Activated CD8-positive, alpha-beta memory T cell treated with anti-CD3 and anti-CD28 coated beads, Interleukin-2, amount 50 U/mL, for 4 hours (primary cell): ENCODE measurements around the gene SPINK4.

ENCODE experiments used
- DNase-seq: peaks from one replicate; pipeline ENCODE4 v3.0.0-alpha.2; 2020

SPINK4 gene, protein sequence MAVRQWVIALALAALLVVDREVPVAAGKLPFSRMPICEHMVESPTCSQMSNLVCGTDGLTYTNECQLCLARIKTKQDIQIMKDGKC

DNA sequence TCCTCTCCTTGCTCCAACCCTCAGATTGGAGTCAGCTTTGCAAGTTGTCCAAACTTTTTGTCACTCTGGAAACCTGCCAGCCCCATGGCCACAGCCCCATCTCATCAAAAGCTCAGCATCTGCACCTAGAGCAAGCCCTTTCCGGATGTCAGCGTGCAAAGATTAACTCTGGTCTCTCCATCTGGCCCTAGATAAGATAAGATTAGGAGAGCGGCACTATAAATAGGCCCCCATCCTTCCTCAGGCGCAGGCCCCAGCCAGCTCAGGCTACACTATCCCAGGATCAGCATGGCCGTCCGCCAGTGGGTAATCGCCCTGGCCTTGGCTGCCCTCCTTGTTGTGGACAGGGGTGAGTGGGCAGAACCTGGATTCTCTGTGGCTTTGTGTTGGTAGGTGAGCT lies at the start of gene SPINK4:
TSS of gene SPINK4 (plus strand) at position 247 of the 400 bp plus-strand sequence. CDS start at position 289, 42 bp downstream.
- DNase-seq, result no peak

DNA sequence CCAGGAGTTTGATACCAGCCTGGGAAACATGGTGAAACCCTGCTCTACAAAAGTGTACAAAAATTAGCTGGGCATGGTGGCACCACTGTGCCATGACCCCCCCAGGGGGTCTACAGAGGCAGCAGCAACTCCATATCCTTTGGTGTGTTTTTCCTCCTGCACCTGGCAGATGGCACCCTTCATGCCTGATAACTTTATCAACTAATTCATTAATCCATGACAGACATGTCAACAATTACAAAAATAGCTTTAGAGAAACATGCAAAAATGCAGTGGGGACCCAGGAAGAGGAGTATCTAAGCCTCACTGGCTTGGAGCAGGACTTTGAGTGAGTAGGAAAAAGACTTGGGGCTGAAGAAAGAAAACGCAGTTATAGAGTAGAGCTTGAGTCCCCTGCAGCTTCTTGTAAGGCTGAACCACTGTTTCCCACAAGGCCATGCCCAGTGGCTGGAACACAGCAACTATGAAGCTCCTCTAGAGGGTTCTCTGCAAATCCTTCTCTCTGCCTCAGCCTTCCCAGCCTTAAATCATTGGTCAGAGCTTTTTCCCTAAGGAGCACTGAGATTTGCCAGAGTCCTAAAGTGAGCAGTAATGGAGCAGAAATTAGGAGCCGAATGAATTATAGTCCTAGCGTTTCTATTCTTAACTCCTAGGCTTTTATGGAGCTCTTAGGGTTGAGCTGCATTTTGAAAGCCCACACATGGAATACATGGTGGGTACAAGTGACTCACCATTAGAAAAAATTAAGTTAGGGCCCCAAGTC lies 47.3 kb upstream of the SPINK4 start:
- DNase-seq, result no peak

DNA sequence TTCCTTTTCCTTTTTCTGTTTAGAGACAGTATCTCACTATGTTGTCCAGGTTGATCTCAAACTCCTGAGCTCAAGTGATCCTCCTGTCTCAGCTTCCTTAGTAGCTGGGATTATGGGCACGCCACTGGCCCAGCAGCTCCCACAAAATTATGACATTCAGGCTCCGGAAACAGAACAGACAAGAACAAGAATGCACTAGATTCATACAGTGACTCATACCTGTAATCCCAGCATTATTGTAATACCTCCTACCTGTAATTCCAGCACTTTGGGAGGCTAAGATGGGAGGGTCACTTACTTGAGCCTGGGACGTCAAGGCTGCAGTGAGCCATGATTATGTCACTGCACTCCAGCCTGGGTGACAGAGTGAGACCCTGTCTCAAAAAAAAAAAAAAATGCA lies 46.1 kb upstream of the SPINK4 start:
- DNase-seq, result no peak

DNA sequence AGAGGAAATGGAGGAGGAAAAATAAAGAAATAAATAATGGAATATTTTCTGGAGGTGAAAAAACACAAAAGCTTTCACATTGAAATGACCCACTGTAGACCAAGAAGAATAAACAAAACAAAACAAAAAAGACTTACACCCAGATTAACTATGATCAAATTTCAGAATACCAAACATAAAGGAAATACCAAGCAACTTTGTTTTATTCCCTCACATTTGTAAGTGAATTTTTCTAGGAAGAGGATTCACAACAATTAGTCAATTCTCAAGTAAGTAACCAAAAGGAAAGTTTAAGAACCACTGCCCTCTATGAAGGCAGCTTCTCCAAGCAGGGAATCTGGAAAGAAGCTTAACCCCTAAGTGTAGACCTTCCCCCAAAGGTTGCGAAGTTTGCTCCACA lies 43.2 kb upstream of the SPINK4 start:
- no peak for DNase-seq

DNA sequence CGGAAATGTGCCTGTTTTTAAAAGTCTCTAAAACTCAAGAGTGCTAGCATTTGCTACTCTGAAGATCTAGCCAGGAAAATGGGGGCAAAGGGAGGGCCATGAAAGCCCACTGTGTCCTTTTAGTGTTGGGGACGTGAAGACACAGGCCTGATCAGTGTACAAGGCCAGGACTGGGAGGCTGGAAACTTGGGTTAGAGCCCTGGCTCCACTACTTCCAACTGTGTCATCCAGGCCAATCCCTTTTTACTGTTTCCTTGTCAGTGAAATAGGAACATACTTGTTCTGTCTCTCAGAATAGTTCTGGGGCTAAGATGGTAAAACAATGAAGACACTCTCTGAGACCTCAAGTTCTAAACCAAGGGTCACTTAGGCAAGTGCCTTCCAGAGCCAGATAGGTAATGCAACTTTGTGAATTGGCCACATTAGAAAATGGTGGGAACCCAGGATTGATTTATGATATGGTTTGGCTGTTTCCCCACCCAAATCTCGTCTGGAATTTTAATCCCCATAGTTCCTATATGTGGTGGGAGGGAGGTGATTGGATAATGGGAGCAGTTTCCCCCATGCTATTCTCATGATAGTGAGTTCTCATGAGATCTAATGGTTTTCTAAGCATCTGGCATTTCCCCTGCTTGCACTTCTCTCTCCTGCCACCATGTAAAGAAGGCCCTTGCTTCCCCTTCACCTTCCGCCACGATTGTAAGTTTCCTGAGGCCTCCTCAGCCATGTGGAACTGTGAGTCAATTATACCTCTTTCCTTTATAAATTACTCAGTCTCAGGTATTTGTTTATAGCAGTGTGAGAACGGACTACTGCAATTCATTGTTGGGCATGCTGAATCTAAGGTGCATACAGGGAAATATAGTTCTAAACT lies 42.5 kb upstream of the SPINK4 start:
- no peak for DNase-seq

DNA sequence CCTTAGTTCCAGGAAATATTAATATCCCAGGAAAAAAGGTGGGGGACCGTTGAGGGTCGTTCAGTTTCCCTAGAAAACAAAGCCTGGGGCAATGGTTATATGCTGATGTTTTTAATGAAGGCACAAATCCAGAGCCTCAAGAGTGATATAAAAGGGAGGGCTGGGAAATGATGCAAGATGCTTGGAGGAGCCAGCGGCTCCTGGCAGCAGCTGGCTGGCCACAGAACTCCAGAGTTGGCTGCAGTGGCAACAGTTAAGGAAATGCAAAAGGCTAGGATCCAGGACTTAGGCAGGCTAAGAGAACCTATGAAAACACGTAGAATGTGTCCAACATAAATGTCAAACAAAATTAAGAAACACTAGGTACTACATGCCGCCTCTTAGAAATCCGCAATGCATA lies 41.8 kb upstream of the SPINK4 start:
- no peak for DNase-seq

DNA sequence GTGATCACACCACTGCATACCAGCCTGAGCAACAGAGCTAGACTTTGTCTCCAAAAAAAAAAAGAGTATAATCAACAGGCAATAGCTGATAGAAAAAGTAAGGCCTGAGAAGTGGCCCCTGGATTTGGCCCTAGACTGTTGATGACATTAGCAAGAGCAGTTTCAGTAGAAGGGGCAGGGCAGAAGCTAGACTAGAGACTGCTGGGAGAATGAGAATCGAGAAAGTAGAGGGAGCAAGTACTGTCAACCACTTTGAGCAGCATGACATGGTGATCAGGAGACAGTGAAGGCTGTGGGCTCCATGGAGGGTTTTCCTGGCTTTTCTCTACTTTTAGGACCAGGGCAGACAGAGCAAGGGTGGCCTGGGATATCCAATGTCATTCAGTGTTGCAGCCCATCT lies 37.9 kb upstream of the SPINK4 start:
- DNase-seq, result no peak

DNA sequence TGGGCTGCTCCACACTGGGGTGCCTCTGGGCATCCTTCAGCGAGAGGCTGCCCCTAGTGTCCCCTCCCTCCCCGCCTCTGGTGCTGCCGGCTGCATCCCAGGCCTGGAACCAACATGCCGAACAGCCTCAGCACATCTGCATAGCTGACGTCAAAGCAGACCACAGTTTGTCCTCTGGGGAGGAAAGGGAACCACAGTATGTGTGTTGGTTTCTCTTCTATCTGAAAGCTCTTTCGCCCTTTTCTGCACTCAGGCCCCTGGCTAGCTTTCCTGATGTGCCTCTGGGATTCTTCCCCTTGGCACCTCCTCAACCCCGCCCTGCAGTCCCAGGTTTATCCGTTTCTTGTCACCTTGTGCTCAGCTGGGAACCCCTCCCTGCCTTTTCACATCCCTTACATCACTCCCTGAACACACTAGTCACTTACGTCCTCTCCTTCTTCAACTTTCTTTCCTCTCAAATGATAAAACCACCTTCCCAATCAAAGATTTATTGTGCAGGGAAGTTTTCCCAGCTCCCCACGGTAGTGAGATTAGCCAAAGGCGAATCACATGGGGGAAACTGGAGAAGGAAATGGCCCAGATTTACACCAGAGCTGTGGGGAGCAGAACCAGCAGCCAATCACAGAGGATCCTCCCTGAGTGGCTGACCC lies 37.3 kb upstream of the SPINK4 start:
- no peak for DNase-seq

DNA sequence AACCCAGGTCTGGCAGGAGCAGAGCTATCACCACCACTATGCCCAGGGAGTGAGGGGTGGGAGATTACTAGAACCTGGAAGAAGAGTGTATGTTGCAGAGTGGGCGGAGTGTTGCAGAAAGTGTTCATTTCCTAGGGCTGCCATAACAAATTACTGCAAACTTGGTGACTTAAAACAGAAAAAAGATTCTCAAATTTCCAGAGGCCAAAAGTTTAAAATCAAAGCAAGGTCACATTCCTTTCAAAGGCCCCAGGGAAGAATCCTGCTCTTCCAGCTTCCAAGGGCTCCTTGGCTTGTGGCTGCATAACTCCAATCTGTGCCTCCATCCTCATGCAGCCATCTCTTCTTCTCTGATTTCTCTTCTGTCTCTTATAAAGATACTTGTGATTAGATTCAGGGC lies 30.6 kb upstream of the SPINK4 start:
- DNase-seq, result no peak

DNA sequence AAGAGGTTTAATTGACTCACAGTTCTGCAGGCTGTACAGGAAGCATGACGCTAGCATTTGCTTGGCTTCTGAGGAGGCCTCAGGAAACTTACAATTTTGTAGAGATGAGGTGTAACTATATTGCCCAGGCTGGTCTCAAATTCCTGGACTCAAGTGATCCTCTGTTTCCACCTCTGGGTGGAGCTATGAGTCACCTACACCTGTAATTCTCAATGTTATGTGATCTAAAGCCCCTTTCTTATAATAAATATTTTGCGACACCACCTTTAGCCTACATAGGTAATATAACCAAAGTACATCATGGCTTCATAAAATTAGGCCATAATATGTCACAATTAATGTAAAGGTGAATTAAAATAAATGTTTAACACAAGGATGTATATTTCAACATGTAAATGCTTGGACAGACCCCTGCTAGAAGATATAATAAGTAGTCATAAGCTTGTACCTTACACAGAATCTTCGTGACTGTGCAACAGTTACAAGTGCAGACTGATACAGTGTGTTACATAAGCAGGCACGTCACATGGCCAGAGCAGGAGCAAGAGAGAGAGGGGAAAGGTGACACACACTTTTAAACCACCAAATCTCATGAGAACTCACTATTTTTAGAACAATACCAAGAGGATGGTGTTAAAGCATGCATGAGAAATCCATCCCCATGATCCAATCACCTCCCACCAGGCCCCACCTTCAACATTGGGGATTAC lies 29.8 kb upstream of the SPINK4 start:
- DNase-seq, result no peak

DNA sequence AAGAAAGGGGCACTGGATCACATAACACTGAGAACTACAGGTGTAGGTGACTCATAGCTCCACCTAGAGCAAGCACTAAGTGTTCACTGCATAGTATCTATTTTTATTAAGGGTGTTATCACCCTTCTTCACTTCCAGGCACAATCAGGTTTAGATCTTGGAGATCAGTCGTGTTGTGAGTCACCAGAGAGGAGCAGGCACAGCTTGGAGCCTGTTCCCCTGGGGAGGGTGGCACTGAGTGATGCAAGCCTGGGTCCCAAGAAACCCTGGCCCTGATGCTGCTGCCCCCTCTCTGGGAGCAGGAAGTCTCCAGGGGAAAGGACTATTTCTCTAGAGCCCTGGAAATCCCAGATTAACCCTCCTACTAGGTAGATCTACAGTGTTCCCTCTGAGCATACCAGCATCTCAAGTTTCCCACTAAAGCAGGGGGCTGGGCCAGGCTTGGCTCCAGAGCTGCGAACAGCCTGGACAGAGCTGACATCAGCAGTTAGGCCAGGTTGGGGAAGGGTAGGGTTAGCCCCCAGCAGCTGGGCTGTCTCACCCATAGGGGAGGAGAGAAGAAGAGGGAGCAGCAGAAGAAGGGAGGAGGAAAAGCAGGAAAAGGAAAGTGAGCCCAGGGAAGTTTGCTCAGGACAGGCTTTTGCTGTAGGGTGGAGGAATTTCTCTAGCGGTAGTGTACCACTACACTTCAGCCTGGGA lies 28.1 kb upstream of the SPINK4 start:
- no peak for DNase-seq

DNA sequence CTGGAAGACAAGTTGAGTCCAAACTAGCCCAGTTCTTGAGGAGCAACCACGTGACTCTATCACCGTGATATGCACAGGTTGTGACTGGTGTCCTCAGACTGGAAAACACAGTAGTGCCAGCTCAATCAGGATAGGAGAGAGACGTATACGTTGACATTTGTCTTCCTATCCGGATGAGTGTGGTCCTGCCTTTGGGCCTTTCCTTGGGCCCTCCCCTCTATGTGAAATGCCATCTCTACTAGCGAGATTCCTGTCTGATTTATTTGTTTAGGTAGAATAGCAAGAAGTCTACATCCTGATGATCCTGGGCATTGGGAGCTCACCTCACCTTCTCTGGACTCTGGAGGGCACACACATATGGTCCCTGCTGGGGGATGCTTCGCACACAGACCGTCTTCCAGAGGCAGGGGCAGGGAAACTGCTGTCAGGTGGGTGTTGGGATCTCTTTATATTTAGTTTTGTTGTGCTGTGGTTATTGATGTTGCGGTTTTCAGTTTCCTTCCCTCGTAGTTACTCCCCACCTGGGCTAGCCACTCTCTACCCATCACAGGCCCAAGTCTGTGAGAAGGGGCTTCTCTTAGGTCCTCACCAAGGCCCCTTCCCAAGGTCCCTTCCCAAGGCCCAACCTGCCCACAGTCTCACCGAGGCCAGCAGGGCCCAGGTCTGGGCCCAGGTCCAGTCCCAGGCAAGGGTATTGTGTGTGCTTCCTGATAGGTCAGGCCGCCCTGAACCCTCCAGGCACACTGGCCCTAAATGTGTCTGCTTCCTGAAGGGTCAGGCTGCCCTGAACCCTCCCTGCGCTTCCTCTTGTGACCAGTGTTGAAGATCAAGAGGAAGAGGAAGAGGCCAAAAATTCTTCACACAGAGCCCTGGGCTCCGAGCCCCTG lies 19.0 kb upstream of the SPINK4 start:
- no peak for DNase-seq

DNA sequence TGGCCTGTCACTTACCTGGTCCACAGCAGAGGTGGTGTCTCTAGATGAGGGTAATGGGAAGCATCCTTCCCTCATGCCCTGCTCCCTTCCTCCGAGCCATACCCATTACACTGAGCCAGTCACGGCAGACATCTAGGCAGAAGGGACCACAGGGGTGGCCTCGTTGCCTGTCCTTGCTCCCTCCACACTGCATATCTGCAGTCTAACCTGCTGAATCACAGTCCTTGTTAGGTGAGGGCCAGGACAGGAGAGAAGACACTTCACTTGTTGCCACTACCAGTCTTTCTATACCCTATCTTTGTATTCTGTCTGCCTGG lies 18.4 kb upstream of the SPINK4 start:
- no peak for DNase-seq

DNA sequence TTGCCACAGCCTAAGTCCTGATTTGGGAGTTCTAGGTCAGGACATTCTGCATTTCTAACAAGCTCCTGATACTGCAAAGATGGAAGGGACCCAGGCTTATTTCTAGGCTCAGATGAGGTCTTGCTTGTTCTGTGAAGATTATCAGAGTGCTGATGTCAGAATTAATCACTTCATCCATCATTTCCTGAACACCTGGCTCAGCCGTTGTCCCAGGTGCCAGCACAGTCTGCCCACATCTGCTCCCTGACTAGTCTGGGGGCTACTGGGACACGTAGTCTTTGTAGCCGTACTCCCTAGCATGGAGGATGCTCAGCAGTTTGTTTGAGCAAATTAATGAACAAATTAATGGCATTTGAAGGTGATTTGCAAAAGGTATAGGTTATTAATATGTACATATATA lies 17.9 kb upstream of the SPINK4 start:
- no peak for DNase-seq

DNA sequence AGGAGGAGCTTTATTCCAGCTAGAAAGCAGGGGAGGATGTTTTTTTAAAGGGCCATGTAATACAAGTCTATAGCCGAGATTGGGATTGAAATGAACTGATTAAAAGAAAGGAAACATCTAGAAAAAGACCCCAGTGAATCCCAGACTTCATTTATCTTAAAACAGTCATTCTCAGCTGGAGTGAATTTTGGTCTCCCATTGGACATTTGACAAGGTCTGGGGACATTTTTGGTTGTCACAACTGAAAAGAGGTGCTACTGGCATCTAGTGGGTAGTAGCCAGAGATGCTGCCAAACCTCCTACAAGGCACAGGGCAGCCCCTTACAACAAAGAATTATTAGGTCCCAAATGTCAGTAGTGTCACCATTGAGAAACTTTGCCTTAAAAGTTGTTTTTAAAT lies 16.3 kb upstream of the SPINK4 start:
- DNase-seq, result no peak

DNA sequence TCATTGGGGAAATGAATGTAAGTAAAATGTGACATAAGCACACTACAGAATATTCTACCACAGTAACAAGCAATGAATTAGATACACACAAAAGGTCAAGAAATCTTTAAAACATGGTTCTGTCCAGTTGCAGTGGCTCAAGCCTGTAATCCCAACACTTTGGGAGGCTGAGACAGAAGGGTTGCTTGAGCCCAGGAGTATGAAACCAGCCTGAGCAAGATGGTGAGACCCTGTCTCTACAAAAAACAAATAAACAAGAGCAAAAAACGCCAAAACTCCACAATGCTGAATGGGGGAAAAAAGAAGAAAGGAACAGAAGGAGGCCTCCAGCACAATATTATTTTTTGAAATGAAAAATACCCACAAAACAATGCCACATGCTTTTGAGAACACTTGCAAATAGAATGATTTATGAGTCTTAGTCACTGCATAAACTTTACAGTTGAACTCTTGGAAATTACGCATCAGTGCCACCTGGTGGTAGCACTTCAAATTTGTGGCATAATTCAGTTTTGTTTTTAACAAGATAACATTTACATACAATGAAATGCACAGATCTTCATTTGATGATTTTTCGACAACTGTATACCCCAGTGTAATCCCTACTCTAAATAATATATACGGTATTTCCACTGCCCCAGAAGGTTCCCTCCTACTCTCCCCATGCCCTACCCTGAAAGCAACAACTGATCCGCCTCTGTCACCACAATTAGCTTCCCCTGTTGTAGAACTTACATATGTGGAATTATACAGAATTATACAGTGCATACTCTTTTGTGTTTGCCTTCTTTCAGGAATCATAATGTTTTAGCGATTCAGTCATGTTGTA lies 14.4 kb upstream of the SPINK4 start:
- peak; percentile 73 for DNase-seq

DNA sequence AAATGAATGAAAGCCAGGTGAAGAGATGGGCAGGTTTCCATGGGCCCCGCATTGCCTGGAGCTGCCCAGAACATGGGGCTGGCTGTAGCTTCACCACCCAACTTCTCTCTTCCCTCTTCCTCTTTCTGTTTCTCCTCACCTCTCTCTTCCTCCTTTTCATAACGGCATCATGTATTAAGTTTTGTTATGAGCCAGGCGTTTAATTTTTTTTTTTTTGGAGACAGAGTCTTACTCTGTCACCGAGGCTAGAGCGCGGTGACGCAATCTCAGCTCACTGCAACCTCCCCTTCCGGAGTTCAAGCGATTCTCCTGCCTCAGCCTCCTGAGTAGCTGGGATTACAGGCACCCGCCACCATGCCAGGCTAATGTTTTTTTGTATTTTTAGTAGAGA lies 13.0 kb upstream of the SPINK4 start:
- no peak for DNase-seq

DNA sequence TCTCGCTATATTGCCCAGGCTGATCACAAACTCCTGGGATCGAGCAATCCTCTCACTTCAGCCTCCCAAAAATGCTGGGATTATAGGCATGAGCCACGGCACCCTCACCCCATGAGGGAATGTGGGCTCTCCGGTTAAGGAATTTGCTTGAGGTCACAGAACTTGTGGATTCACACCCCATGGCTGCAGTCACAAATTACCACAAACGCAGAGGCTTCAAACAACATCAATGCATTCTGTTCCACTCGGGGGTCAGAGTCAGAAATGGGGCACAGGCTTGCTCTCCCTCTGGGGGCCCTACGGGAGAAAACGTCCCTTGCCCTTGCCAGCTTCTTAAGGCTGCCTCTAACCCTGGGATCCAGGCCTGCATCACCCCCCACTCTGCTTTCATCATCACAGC lies 12.2 kb upstream of the SPINK4 start:
- DNase-seq, result no peak

DNA sequence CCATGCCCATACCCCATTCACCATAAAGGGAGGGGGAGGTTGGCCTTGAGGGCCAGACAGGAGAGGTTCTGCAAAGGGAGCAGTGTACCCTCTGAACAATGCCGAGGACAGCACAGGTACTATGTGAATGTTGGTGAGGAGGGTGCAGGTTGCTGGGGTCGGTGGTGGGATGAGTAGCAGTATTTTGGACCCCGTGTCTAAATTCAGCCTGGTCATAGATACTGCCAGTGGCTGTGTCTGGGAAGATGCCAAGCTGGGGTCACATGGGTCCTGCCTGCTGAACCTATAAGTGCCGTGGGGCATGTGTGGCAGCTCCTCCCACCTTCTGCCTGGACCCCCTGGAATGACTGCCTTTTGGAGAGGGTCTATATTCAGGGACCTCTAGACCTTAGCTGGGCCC lies 11.4 kb upstream of the SPINK4 start:
- DNase-seq, result no peak

DNA sequence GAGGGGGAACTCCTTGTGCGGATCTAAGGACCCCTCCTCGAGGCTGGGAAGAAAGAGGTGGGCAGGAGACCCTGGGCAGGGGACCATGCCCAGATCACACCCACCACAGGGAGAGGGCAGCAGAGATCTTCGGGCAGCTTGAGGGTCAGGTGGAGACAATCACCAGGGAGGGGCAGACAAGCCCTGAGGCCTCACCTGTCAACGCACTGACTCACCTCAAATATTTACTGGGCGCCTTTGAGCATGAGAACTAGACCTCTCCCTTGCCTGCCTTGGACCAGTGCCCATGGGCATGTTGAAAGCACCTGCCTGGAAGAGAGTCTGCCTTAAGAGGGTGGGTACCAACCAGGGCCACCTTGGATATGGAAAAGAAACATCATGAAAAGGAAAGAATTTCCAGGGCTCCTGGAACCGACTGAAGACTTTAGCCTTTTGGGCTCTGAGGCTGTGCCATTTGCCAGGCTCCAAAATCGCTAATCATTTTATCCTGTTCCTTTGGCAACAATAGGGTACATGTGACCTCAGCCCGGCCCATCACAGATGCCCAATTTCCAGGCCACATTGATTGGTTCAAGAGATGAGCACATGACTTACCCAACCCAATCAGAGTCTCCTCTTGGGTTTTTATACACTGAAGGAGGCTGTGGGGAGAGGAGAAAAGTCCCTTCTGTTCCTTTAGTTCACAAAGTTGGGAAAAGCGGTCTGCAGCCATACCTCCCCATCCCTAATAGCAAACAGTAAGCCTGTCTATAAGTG lies 10.4 kb upstream of the SPINK4 start:
- no peak for DNase-seq
